Prostate gland (tissue), 2 donors: Measurements from ENCODE around the gene TLE1.
"Not testable (repeated sequence)": the region's sequence is repeated elsewhere in the genome, so short reads cannot be mapped to it uniquely, and the experiment has no call there.

Source experiments
- CTCF ChIP-seq, 4 experiments: fragments of 200-600 bp in 2 of 4; fragments of 450-650 bp in 2 of 4; sonication (generic) in 2 of 4; IDR thresholded peaks; 1 replicate in 3 of 4; 2 replicates in 1 of 4; pipeline ENCODE4 v1.5.1; 2016 to 2019; ENCODE audit warnings: antibody characterized with exemption in 4 of 4, mild to moderate bottlenecking in 2 of 4, moderate library complexity in 2 of 4
- POLR2A ChIP-seq: fragments of 450-650 bp; IDR thresholded peaks from one replicate; pipeline ENCODE4 v1.6.1; 2016; ENCODE audit warnings: antibody characterized with exemption, mild to moderate bottlenecking
- POLR2AphosphoS5 ChIP-seq: sonication (generic); formaldehyde crosslinking; IDR thresholded peaks from one replicate; pipeline ENCODE4 v1.6.1; 2017; ENCODE audit warnings: antibody characterized with exemption

- TF ChIP-seq CTCF (IDR thresholded peaks at IDR 0.05); POLR2A; POLR2AphosphoS5: not testable (repeated sequence)
Measured at GRCh38 chr9:81644513-81644912, 44.8 kb downstream of the TLE1 start.
